ENCODE data around the gene NUP62. TPM values are rescaled to one million over a fixed set of nuclear protein-coding genes. Genes with fewer than 3 reads are reported as not detected.

The NUP62 gene
- total RNA-seq, 1 experiment from 2014 or later = 127 TPM

DNA sequence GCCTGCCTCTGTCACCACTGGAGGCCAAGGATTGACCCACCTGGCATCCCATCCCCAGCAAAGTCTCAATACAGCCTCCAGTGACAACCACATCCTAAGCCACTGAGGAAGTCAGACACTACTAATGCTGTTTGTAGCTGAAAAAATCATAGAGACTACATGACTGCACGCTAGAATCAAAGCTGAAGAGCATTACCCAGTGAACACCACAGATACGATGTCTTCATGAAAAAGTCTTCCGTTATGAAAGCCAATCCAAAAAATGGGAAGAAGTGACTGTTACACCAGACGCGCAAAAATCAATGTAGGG, 11.1 kb upstream of the NUP62 start:
- Histone ChIP-seq H4K91ac (ENCODE audit: insufficient read length, low read depth, low read length) (no peak overlapping the region), H3K27ac (ENCODE audit: insufficient read length, low read depth, low read length) (no peak overlapping the region), H2AK5ac (ENCODE audit: insufficient read length, low read length) (no peak overlapping the region), H2AFZ (ENCODE audit: low read length) (no peak overlapping the region), H3K56ac (ENCODE audit: insufficient read length, low read depth, low read length) (no peak overlapping the region), H3T11ph (ENCODE audit: low read length) (no peak overlapping the region), H2BK20ac (ENCODE audit: low read depth, low read length, poor library complexity, severe bottlenecking) (no peak overlapping the region), H4K20me1 (ENCODE audit: control insufficient read depth, insufficient read depth, insufficient read length) (no peaks in the 10 kb centered on the region), H3K79me1 (ENCODE audit: insufficient read depth, low read depth, low read length, poor library complexity, severe bottlenecking) (no peaks in the 10 kb centered on the region), H3K4me2 (ENCODE audit: insufficient read depth, insufficient read length, low read length) (no peak overlapping the region), H3K23me2 (ENCODE audit: insufficient read length, low read depth, low read length, poor library complexity, severe bottlenecking) (no peaks in the 10 kb centered on the region), H2BK15ac (ENCODE audit: low read depth, low read length) (no peak overlapping the region), H3K9ac (ENCODE audit: extremely low read depth, insufficient read length, low read length) (no peak overlapping the region), H3K4me1 (ENCODE audit: insufficient read depth, low read length) (no peaks in the 10 kb centered on the region), H4K5ac (ENCODE audit: insufficient read length, low read depth, low read length) (no peak overlapping the region), H3K14ac (ENCODE audit: insufficient read depth, low read length) (no peak overlapping the region), H4K8ac (replicated peaks; ENCODE audit: insufficient read length, low read depth, low read length) (no peak overlapping the region), H3K27me3 (ENCODE audit: insufficient read depth, low read length) (no peaks in the 10 kb centered on the region), H2BK12ac (ENCODE audit: insufficient read length, low read depth, low read length) (no peak overlapping the region), H3K79me2 (ENCODE audit: insufficient read depth, low read length) (no peaks in the 10 kb centered on the region), H3K9me3 (ENCODE audit: control insufficient read depth, low read depth, low read length) (no peaks in the 10 kb centered on the region), H2BK5ac (ENCODE audit: insufficient read length, low read length) (no peak overlapping the region), H3K4ac (ENCODE audit: low read depth, low read length) (no peak overlapping the region), H2BK120ac (ENCODE audit: low read depth, low read length, poor library complexity, severe bottlenecking) (no peak overlapping the region), H3K18ac (ENCODE audit: insufficient read length, low read depth, low read length) (no peak overlapping the region), H3K23ac (ENCODE audit: insufficient read length, low read depth, low read length) (no peak overlapping the region)
- H3K4me1 Mint-ChIP-seq = no peaks in the 10 kb centered on the region
- no peak overlapping the region for H3K4me3 Mint-ChIP-seq
- H3K36me3 Mint-ChIP-seq (ENCODE audit: insufficient read depth in 1 of 3, low read depth in 3 of 3) = no peaks in the 10 kb centered on the region
- no peak overlapping the region for H3K27ac Mint-ChIP-seq
- DNase-seq = no peak
- TF ChIP-seq, protein P1, sequence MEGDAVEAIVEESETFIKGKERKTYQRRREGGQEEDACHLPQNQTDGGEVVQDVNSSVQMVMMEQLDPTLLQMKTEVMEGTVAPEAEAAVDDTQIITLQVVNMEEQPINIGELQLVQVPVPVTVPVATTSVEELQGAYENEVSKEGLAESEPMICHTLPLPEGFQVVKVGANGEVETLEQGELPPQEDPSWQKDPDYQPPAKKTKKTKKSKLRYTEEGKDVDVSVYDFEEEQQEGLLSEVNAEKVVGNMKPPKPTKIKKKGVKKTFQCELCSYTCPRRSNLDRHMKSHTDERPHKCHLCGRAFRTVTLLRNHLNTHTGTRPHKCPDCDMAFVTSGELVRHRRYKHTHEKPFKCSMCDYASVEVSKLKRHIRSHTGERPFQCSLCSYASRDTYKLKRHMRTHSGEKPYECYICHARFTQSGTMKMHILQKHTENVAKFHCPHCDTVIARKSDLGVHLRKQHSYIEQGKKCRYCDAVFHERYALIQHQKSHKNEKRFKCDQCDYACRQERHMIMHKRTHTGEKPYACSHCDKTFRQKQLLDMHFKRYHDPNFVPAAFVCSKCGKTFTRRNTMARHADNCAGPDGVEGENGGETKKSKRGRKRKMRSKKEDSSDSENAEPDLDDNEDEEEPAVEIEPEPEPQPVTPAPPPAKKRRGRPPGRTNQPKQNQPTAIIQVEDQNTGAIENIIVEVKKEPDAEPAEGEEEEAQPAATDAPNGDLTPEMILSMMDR (conservative IDR thresholded peaks at IDR 0.05) = no peak
- H3K27me3 Mint-ChIP-seq (ENCODE audit: low read depth) = peaks cover 18% of the 10 kb centered on the region
- no peaks in the 10 kb centered on the region for H3K9me3 Mint-ChIP-seq
- WGBS (ENCODE audit: extremely low coverage, insufficient read length, low lambda C conversion rate) = no CpG with 5 or more reads among the region's 5 CpGs
